Breast epithelium (tissue), 3 donors: ENCODE data around the gene DDHD1.

ENCODE experiments used
- POLR2A ChIP-seq: fragments of 450-650 bp; IDR thresholded peaks from one replicate; pipeline ENCODE4 v1.6.1; 2016; ENCODE audit warnings: antibody characterized with exemption, mild to moderate bottlenecking, moderate library complexity
- POLR2AphosphoS5 ChIP-seq, 3 donors: sonication (generic); formaldehyde crosslinking; IDR thresholded peaks; one replicate each; pipeline ENCODE4 v1.6.1; 2017; ENCODE audit warnings: antibody characterized with exemption in 3 of 3

GRCh38 chr14:53193193-53193592 is 40.1 kb upstream of the DDHD1 start:
- TF ChIP-seq POLR2A = no peak
- TF ChIP-seq POLR2AphosphoS5 (IDR thresholded peaks at IDR 0.05) = no peak
